ENCODE measurements around the gene LMBRD1.

The LMBRD1 gene

GRCh38 chr6:69630767-69631166 is 166.0 kb downstream of the LMBRD1 start:
- DNase-seq = no peak

- no peak for DNase-seq
Measured at GRCh38 chr6:69627625-69628024, 169.2 kb downstream of the LMBRD1 start.

DNA sequence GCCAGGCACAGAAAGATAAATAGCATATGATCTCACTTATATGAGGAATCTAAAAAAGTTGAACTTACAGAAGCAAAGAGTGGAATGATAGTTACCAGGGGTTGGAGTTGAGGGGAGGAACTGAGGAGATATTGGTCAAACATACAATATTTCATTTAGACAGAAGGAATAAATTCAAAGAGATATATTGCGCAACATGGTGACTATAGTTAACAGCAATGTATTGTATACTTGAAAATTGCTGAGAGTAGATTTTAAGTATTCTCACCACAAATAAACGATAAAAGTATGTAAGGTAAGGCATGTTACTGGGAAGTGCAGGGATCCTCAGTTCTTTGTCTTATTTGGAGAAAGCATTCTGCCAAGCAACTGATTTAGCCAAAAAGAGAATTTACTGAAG is 171.9 kb downstream of the LMBRD1 start:
- no peak for DNase-seq

Data from NK-92 treated with Interleukin-12 subunit alpha and Interleukin-12 subunit beta, amount 100 ng/mL, for 24 hours (cell line).